Measurements from ENCODE around the gene NEIL3.

Gene NEIL3

DNA sequence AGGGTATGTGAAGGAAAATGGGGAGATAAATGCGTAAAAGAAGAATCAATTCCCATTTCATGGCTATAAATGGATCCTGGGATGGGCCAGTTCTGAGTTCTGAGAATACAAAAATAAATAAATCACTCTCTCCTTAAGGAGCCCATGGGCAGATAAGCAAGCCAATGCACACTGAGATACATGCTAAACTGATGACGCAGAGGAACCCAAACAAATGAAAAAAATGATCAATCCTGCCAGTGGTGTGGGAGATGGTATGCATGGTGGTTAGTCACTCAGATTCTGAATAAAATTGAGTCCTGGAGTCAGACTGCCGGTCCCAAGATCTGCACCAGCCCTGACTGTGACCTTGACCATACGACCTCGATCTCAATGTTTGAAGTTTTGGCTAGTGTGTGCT, 59.7 kb downstream of the NEIL3 start:
- DNase-seq (ENCODE audit: low spot score) = no peak

- DNase-seq (ENCODE audit: low spot score) = no peak
Measured at GRCh38 chr4:177371461-177371860, 61.8 kb downstream of the NEIL3 start.

GRCh38 chr4:177374966-177375365, 65.3 kb downstream of the NEIL3 start:
- DNase-seq (ENCODE audit: low spot score) = no peak

- DNase-seq (ENCODE audit: low spot score) = no peak
Measured at GRCh38 chr4:177375372-177375771, 65.7 kb downstream of the NEIL3 start.

DNA sequence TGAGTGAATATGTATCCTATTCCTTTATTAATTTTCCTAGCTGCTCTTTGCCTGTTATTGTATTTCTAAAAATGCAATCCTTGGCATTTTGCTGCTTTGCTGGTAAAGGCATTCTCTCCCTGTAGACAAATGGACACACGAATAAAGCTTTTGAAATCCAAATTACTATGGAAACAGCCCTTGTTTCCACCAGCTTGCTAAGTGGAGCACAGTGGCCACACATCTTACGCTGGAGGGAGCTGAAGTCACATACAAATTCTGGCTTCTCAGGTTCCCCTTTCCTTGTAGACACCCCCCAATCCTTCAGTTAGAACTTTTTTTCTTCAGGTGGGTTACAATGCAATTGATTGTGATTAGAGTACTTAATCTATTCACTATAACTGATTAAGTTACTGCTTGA, 66.3 kb downstream of the NEIL3 start:
- peak; percentile 26 for DNase-seq (ENCODE audit: low spot score)

GRCh38 chr4:177380730-177381287, 71.1 kb downstream of the NEIL3 start:
- DNase-seq (ENCODE audit: low spot score) = no peak

- no peak for DNase-seq (ENCODE audit: low spot score)
Measured at GRCh38 chr4:177381762-177382310, 72.2 kb downstream of the NEIL3 start.

GRCh38 chr4:177384856-177385397, 75.3 kb downstream of the NEIL3 start:
- no peak for DNase-seq (ENCODE audit: low spot score)

GRCh38 chr4:177385576-177386277, 76.1 kb downstream of the NEIL3 start:
- no peak for DNase-seq (ENCODE audit: low spot score)

DNA sequence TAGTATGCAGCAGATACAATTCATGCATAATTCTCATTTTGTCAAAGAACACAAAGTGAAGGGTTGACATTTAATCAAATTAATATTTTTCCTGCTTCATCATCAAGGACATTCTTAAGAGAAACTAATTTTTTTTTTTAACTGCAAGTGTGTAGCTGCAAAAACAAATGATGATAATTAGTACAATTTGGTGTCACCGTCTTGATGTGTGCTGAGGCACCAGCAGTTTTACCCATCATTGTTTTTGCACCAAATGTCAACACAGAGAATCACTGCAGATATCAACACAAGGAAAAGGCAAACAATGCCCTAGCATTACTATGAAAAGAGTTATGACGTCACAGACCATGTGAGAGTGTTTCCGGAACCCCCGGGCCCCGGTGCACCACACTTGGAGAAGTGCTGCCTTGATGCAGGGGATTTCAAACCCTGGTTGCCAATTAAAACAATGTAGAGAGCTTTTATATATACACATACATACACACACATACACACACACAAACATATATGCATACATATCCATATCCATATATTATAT, 76.7 kb downstream of the NEIL3 start:
- DNase-seq (ENCODE audit: low spot score) = no peak

DNA sequence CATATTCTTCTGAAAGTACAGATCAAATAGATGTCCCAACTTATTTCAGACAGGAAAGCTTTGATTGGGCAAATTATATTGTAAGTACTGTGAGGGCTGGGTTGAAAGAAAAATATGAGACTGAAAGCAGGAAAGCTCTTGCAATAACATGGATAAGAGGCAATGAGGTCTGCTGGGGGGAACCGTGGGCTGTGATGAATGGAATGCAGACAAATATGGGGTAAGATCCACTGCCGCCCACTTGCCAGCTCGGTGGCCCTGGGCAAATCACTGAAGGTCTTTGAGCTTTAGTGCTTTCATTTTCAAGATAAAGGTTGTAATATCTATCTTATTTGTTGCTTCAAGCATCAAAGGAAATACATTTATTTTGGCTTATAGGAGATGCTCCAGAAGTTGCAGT, 81.6 kb downstream of the NEIL3 start:
- DNase-seq (ENCODE audit: low spot score) = no peak

GRCh38 chr4:177391953-177392352, 82.3 kb downstream of the NEIL3 start:
- no peak for DNase-seq (ENCODE audit: low spot score)

- DNase-seq (ENCODE audit: low spot score) = no peak
Measured at GRCh38 chr4:177393236-177393635, 83.6 kb downstream of the NEIL3 start.

DNA sequence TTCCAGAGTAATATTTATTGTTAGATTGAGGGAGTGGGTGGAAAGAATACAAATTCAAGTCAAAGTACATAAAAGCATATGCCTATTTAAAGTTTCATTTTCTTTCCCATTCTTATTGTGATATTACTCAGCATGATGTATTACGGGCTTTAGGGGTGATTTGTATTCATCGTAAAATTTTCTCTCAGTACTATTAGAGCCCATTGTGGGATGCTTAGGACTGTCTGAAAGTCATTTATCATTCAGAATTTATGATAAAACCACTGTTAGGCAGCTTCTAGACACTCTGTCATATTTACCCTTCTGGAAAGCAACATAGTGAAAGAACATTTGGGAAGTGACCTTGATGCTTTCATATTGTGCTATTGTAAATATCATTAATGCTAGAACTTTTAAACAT, 86.7 kb downstream of the NEIL3 start:
- DNase-seq (ENCODE audit: low spot score) = no peak

GRCh38 chr4:177400030-177400429, 90.4 kb downstream of the NEIL3 start:
- no peak for DNase-seq (ENCODE audit: low spot score)

- DNase-seq (ENCODE audit: low spot score) = no peak
Measured at GRCh38 chr4:177401658-177402273, 92.1 kb downstream of the NEIL3 start.

DNA sequence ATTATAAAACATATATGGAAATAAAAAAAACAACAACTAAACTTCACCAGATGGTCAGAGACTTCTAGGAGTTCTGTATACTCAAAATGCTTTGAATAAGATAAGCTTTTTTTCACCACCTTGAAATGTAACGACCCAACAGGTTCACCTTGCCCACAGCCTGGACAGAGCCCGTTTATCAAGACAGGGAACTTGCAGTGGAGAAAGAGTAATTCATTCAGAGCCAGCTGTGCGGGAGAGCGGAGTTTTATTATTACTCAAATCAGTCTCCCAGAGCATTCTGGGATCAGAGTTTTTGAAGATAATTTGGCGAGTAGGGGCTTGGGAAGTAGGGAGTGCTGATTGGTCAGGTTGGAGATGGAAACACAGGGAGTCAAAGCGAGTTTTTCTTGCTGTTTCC, 94.1 kb downstream of the NEIL3 start:
- no peak for DNase-seq (ENCODE audit: low spot score)

DNA sequence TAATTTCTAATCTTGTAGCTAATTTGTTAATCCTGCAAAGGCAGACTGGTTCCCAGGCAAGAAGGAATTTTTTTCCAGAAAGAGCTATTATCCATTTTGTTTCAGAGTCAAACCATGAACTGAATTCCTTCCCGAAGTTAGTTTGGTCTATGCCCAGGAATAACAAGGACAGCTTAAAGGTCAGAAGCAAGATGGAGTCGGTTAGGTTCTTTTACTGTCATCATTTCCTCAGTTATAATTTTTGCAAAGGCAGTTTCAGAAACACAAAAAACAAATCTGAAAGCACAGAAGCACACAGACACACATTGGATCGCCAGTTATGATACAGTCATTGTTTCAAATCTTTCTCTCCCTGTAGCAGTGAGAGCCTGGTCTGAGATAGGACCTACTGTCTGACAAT, 94.7 kb downstream of the NEIL3 start:
- DNase-seq (ENCODE audit: low spot score) = no peak

GRCh38 chr4:177404986-177405385, 95.3 kb downstream of the NEIL3 start:
- DNase-seq (ENCODE audit: low spot score) = no peak

DNA sequence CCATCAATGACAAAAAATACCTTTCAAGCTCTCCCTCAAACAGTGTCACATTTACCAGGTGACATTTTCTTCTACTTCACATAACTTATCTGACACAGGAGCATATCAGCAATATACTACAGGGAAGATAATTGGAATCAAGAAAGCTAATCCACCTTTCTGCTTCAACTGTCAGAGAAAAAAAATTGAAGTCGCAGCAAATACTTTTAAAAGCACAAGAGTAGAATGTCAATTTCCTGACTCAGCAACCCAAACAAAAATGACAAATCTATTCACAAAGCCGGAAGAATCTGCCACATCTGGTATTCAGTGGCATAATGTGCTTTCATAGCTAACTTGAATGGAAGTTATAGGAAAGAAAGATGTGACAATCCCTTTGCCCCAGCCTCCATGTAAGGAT, 95.8 kb downstream of the NEIL3 start:
- no peak for DNase-seq (ENCODE audit: low spot score)

- DNase-seq (ENCODE audit: low spot score) = no peak
Measured at GRCh38 chr4:177408023-177408422, 98.3 kb downstream of the NEIL3 start.

- DNase-seq (ENCODE audit: low spot score) = no peak
Measured at GRCh38 chr4:177410566-177410965, 100.9 kb downstream of the NEIL3 start.

GRCh38 chr4:177411996-177412395, 102.3 kb downstream of the NEIL3 start:
- no peak for DNase-seq (ENCODE audit: low spot score)

Data from Ammon's horn (tissue), 1 donor.